ENCODE data around the gene ARHGEF9. TPM values are rescaled to one million over a fixed set of nuclear protein-coding genes. Genes with fewer than 3 reads are reported as not detected.

Gene ARHGEF9
- total and polyA plus RNA-seq, 2 of the 8 experiments (the other 6 are each of a cell fraction or from before 2014, with no cell fraction given), result 28.7 to 31.8 TPM

DNA sequence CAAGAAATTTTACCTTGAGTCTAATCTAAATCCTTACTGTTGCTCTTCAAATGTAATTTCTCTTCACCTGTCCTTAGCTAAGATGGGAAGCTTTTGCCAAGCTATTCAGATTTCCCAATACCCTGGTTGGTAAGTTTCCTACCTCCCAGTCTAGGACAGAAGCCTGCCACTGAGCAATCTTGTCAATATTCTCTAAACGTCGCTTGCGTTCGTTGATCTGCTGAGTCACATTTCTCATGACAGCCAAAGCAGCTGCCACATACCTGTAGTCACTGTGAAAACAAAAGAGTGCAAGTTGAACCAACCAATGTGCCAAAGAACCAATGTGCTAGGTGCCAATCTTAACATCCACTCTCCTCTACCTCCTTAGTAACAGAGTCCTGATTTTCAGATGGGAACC is 111.1 kb downstream of the ARHGEF9 start:
- no peak overlapping the region for H2BK20ac ChIP-seq (ENCODE audit: low read length)
- no peak overlapping the region for H2BK12ac ChIP-seq (ENCODE audit: low read depth, low read length)
- 86% methylated on average over 4 of the region's 4 CpGs; no CpG with 5 or more reads in 1 of the 2 experiments for WGBS, 2 experiments (ENCODE audit: extremely low coverage in 1 of 2, insufficient coverage in 1 of 2, insufficient read length in 1 of 2, insufficient replicate concordance in 2 of 2, low coverage in 1 of 2, low lambda C conversion rate in 2 of 2, missing lambda C conversion rate in 1 of 2)
- no peak overlapping the region for H2BK5ac ChIP-seq (ENCODE audit: low read depth, low read length)
- no peak overlapping the region for H3K4me2 ChIP-seq (ENCODE audit: insufficient read depth in 1 of 2, low read depth in 2 of 2, low read length in 2 of 2)
- TF ChIP-seq YY1 (IDR thresholded peaks at IDR 0.05; ENCODE audit: low read depth, low read length) (no peak), TAF7 (optimal IDR thresholded peaks at IDR 0.05; ENCODE audit: borderline replicate concordance, low read depth, low read length) (no peak), FOSL1 (IDR thresholded peaks at IDR 0.05; ENCODE audit: insufficient read depth, low read depth, low read length) (no peak), KDM5A (IDR thresholded peaks at IDR 0.05; ENCODE audit: low read length) (no peak), TAF1 (IDR thresholded peaks at IDR 0.05; ENCODE audit: low read depth, low read length) (no peak), EGR1 (IDR thresholded peaks at IDR 0.05; ENCODE audit: borderline replicate concordance, low read depth, low read length) (no peak), EZH2 (IDR thresholded peaks at IDR 0.05; ENCODE audit: low read depth, low read length, severe bottlenecking) (no peak), SAP30 (IDR thresholded peaks at IDR 0.05; ENCODE audit: insufficient read depth, insufficient replicate concordance, low read length) (no peak), CBX5 (IDR thresholded peaks at IDR 0.05; ENCODE audit: low read depth, low read length) (no peak), CREB1 (IDR thresholded peaks at IDR 0.05) (no peak), HDAC6 (IDR thresholded peaks at IDR 0.05; ENCODE audit: low read depth, low read length) (no peak), PHF8 (conservative IDR thresholded peaks at IDR 0.05; ENCODE audit: low read depth, low read length) (no peak), TBP (IDR thresholded peaks at IDR 0.05; ENCODE audit: low read depth, low read length) (no peak)
- TF ChIP-seq, protein P1, sequence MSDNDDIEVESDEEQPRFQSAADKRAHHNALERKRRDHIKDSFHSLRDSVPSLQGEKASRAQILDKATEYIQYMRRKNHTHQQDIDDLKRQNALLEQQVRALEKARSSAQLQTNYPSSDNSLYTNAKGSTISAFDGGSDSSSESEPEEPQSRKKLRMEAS (IDR thresholded peaks at IDR 0.05), result no peak
- no peaks in the 10 kb centered on the region for H3K79me2 ChIP-seq (ENCODE audit: control insufficient read depth in 1 of 2, insufficient read depth in 2 of 2, low read length in 2 of 2)
- H2AFZ ChIP-seq (ENCODE audit: low read length), result no peak overlapping the region
- H3K9ac ChIP-seq (replicated peaks in 1 of 4; ENCODE audit: extremely low read depth in 1 of 4, low read depth in 3 of 4, low read length in 3 of 4), result no peak overlapping the region
- H3K9me3 ChIP-seq (ENCODE audit: insufficient read depth in 2 of 2, low read depth in 1 of 2, low read length in 1 of 2), result no peaks in the 10 kb centered on the region
- H3K23ac ChIP-seq (ENCODE audit: insufficient read length), result no peak overlapping the region
- no peak overlapping the region for H4K8ac ChIP-seq (ENCODE audit: extremely low read depth, insufficient read depth, low read length)
- no peak overlapping the region for H3K4me3 ChIP-seq (ENCODE audit: extremely low read depth in 1 of 4, insufficient read depth in 2 of 4, low read depth in 3 of 4, low read length in 4 of 4)
- H4K20me1 ChIP-seq (replicated peaks in 1 of 2; ENCODE audit: control insufficient read depth in 1 of 2, insufficient read depth in 2 of 2, low read length in 2 of 2), result no peaks in the 10 kb centered on the region
- no peak overlapping the region for H3K18ac ChIP-seq (ENCODE audit: extremely low read depth, low read length)
- no peaks in the 10 kb centered on the region for H3K79me1 ChIP-seq (ENCODE audit: low read depth, low read length)
- no peak for DNase-seq (ENCODE audit: low read depth in 1 of 2, low spot score in 2 of 2)
- no peak overlapping the region for H3K56ac ChIP-seq (replicated peaks; ENCODE audit: insufficient read length, low read depth, low read length)
- no peak overlapping the region for H3K14ac ChIP-seq (ENCODE audit: insufficient read length)
- H2BK120ac ChIP-seq (replicated peaks; ENCODE audit: low read depth, low read length), result no peak overlapping the region
- H4K91ac ChIP-seq (replicated peaks; ENCODE audit: insufficient read length, low read length), result no peak overlapping the region
- H3K27me3 ChIP-seq (replicated peaks in 1 of 4; ENCODE audit: control insufficient read depth in 3 of 4, extremely low read depth in 1 of 4, insufficient read depth in 3 of 4, low read length in 3 of 4), result no peaks in the 10 kb centered on the region
- no peak for FAIRE-seq
- no peak overlapping the region for H3K4ac ChIP-seq (replicated peaks; ENCODE audit: insufficient read length, low read depth, low read length)
- H2BK15ac ChIP-seq (ENCODE audit: low read length), result no peak overlapping the region
- H3K4me1 ChIP-seq (replicated peaks in 1 of 4; ENCODE audit: control insufficient read depth in 3 of 4, insufficient read depth in 4 of 4, low read length in 3 of 4), result no peaks in the 10 kb centered on the region
- H2AK5ac ChIP-seq (ENCODE audit: low read depth, low read length), result no peak overlapping the region
- no peak overlapping the region for H4K5ac ChIP-seq (ENCODE audit: insufficient read length, low read depth, low read length)
- H3K23me2 ChIP-seq (ENCODE audit: low read depth, low read length), result no peaks in the 10 kb centered on the region
- H3K27ac ChIP-seq (ENCODE audit: low read depth, low read length), result no peak overlapping the region
- CTCF ChIA-PET (ENCODE audit: partially characterized antibody), result interaction anchor here (1.7 kb wide), 1 partner anchor 13 kb away, joined by 5 read pairs; no protein-coding TSS in a partner anchor
- peaks cover 0 to 28% (median 8%) of the 10 kb centered on the region in 4 experiments; a peak in 5 of 8 replicates for H3K36me3 ChIP-seq (ENCODE audit: control insufficient read depth in 2 of 4, insufficient read depth in 4 of 4, low read length in 3 of 4)
- POLR2A ChIA-PET (ENCODE audit: partially characterized antibody), result interaction anchor here (0.7 kb wide), 1 partner anchor 864 kb away, joined by 3 read pairs; no protein-coding TSS in a partner anchor
